Gastroesophageal sphincter (tissue), 4 donors: ENCODE results near the gene HTR5A. TPM values are rescaled to one million over a fixed set of nuclear protein-coding genes. Genes with fewer than 3 reads are reported as not detected.

Experiments
- ATAC-seq: fragments of 150-250 bp; one replicate; pipeline ENCODE4 v1.9.1; 2016; ENCODE audit warnings: mild to moderate bottlenecking, moderate library complexity
- H3K27ac ChIP-seq, 4 donors: fragments of 200-600 bp; sonication (generic) in 3 of 4; 1 replicate in 3 of 4; 2 replicates in 1 of 4; pipeline ENCODE4 v1.5.1; 2016 to 2019
- H3K27me3 ChIP-seq: fragments of 200-600 bp; sonication (generic); one replicate; pipeline ENCODE4 v1.5.1; 2019
- H3K36me3 ChIP-seq, 2 donors: fragments of 200-600 bp; sonication (generic); one replicate each; pipeline ENCODE4 v1.5.1; 2019; ENCODE audit warnings: control low read depth in 1 of 2
- H3K4me1 ChIP-seq, 3 donors: fragments of 200-600 bp; sonication (generic); 1 replicate in 2 of 3; 2 replicates in 1 of 3; pipeline ENCODE4 v1.5.1; 2016 to 2019; ENCODE audit warnings: control low read depth in 2 of 3
- H3K4me3 ChIP-seq, 2 donors: fragments of 200-600 bp; sonication (generic); one replicate each; pipeline ENCODE4 v1.5.1; 2019; ENCODE audit warnings: mild to moderate bottlenecking in 1 of 2, moderate library complexity in 1 of 2
- H3K9me3 ChIP-seq, 3 donors: fragments of 200-600 bp; sonication (generic); one replicate each; pipeline ENCODE4 v1.5.1; 2017 to 2019; ENCODE audit warnings: control low read depth in 2 of 3
- EP300 ChIP-seq: sonication (generic); formaldehyde crosslinking; IDR thresholded peaks from one replicate; pipeline ENCODE4 v1.6.1; 2017; ENCODE audit warnings: antibody characterized with exemption, mild to moderate bottlenecking
- POLR2A ChIP-seq, 2 donors: fragments of 450-650 bp; IDR thresholded peaks; one replicate each; pipeline ENCODE4 v1.6.1; 2017; ENCODE audit warnings: antibody characterized with exemption in 2 of 2, mild to moderate bottlenecking in 2 of 2, moderate library complexity in 1 of 2
- POLR2AphosphoS5 ChIP-seq: sonication (generic); formaldehyde crosslinking; IDR thresholded peaks from one replicate; pipeline ENCODE4 v1.6.1; 2017; ENCODE audit warnings: antibody characterized with exemption
- WGBS, 2 donors: methylation state at CpG; one replicate each; pipeline ENCODE4 v1.1.5; 2018; ENCODE audit warnings: low coverage in 1 of 2; 5-methylcytosine and 5-hydroxymethylcytosine counted together
- total RNA-seq, 4 donors: library from RNA; depleted of rRNA; stranded (reverse); fragments of >200 nt; gene quantifications; one replicate each; pipeline ENCODE4 v1.1.0, GENCODE V29; 2016
- TF ChIP-seq, protein P1 (sequence below), 4 experiments: fragments of 200-600 bp in 2 of 4; fragments of 450-650 bp in 2 of 4; sonication (generic) in 1 of 4; IDR thresholded peaks; one replicate each; pipeline ENCODE4 v1.5.1; 2017 to 2019; ENCODE audit warnings: antibody characterized with exemption in 4 of 4, mild to moderate bottlenecking in 2 of 4, moderate library complexity in 2 of 4

HTR5A gene
- total RNA-seq, 4 donors from 2014 or later: not detected

DNA sequence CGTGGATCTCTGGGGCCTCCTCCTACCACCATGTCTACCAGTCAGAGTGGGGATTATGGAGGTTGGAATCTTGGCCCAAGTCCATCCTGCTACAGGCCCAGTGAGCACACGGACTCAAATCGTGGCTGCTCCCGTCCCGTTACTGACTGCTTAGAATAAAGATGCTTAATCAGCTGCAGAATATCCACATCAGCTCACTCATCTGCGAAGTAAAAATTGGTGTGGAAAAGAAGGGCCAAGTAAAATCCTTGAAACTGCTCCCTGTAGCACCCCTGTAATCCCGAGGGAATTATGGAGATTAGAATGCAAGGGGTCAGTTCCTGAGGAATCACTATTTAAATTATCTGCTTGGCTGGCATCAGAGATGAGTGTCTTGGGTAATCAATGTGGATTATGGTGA is 13.0 kb upstream of the HTR5A start:
- 61 to 62% methylated on average over 7 of the region's 7 CpGs for WGBS, 2 donors
- no peak for ATAC-seq
- Histone ChIP-seq H3K4me3 (no peak overlapping the region), H3K27ac (no peak overlapping the region), H3K27me3 (peaks cover 19% of the 10 kb centered on the region), H3K9me3 (no peaks in the 10 kb centered on the region), H3K36me3 (no peaks in the 10 kb centered on the region), H3K4me1 (no peaks in the 10 kb centered on the region)
- no peak for TF ChIP-seq POLR2AphosphoS5
- TF ChIP-seq, protein P1, sequence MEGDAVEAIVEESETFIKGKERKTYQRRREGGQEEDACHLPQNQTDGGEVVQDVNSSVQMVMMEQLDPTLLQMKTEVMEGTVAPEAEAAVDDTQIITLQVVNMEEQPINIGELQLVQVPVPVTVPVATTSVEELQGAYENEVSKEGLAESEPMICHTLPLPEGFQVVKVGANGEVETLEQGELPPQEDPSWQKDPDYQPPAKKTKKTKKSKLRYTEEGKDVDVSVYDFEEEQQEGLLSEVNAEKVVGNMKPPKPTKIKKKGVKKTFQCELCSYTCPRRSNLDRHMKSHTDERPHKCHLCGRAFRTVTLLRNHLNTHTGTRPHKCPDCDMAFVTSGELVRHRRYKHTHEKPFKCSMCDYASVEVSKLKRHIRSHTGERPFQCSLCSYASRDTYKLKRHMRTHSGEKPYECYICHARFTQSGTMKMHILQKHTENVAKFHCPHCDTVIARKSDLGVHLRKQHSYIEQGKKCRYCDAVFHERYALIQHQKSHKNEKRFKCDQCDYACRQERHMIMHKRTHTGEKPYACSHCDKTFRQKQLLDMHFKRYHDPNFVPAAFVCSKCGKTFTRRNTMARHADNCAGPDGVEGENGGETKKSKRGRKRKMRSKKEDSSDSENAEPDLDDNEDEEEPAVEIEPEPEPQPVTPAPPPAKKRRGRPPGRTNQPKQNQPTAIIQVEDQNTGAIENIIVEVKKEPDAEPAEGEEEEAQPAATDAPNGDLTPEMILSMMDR (IDR thresholded peaks at IDR 0.05): no peak
- no peak for TF ChIP-seq EP300
- no peak for TF ChIP-seq POLR2A (IDR thresholded peaks at IDR 0.05)

DNA sequence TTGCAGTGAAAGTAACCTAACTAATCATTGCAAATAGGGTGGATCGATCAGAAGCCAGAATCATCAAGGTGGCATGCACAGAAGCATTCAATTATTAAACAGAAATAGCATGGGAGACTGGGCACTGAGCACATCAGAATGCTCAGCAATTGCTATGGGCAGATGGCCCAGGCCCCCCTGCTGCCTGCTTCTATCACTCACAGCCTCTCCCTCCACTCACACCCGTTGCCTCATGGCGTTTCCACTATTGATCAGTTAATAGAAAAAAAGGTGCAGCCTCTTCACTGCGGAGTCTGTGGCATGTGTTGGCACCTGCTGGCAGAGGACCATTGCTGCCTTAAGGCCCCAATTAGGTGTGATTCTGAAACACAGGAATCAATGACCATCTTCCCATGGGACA is 11.2 kb upstream of the HTR5A start:
- TF ChIP-seq, protein P1 (IDR thresholded peaks at IDR 0.05): no peak
- no peak for TF ChIP-seq POLR2A (IDR thresholded peaks at IDR 0.05)
- TF ChIP-seq EP300: no peak
- no peak for TF ChIP-seq POLR2AphosphoS5
- Histone ChIP-seq H3K27me3 (peaks cover 25% of the 10 kb centered on the region), H3K9me3 (no peaks in the 10 kb centered on the region), H3K4me1 (no peaks in the 10 kb centered on the region), H3K36me3 (no peaks in the 10 kb centered on the region), H3K4me3 (no peak overlapping the region), H3K27ac (no peak overlapping the region)
- no peak for ATAC-seq
- WGBS, 2 donors: 40 to 52% methylated on average over 1 to 4 of the region's 4 CpGs

DNA sequence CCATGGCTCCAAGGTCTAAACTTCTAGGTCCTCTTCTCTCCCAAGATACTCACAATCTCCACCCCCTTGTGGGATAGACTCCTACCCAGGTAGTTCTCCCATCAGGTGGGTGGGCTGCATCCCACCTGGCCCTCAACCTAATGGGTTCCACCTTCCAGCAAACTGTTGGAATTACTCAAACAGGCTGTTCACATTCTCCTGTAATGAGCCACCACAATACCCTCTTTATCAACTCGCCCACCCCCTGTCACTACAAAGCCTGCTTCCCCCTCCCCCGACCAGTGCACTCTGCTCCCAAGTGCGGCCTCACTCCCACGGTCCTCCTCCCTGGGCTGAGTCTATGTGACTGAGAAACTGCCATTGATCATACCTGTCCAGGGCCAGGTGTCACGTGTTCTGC is 10.4 kb upstream of the HTR5A start:
- Histone ChIP-seq H3K4me3 (no peak overlapping the region), H3K27ac (no peak overlapping the region), H3K27me3 (peaks cover 33% of the 10 kb centered on the region), H3K9me3 (no peaks in the 10 kb centered on the region), H3K4me1 (no peaks in the 10 kb centered on the region), H3K36me3 (no peaks in the 10 kb centered on the region)
- TF ChIP-seq EP300 (no peak), POLR2A (IDR thresholded peaks at IDR 0.05) (no peak), POLR2AphosphoS5 (no peak)
- TF ChIP-seq, protein P1 (IDR thresholded peaks at IDR 0.05): no peak
- ATAC-seq: no peak
- WGBS, 2 donors: 31 to 44% methylated on average over 3 to 4 of the region's 5 CpGs

DNA sequence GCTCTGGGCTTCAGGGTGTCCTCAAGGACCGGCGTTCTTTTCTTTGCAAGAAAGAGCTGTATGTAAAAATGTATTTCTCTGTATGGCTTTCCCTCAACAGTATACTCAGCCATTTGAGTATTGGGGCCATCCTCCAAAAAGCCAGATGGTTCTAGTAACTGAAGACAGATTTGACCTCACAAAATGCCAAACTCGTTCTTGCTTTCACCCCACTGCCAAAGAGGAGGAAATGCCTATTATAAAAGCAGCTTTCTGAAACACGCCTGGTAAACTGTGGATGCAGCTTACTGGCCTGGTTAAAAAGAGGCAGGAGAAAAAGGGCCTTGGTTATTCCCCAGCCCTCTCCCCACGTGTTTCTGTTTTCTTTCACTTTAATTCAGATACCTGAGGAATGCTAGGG is 7.7 kb upstream of the HTR5A start:
- Histone ChIP-seq H3K27me3 (peaks cover 46% of the 10 kb centered on the region), H3K36me3 (no peaks in the 10 kb centered on the region), H3K4me3 (no peak overlapping the region), H3K4me1 (no peaks in the 10 kb centered on the region), H3K27ac (no peak overlapping the region), H3K9me3 (no peaks in the 10 kb centered on the region)
- WGBS, 2 donors: 28 to 34% methylated on average over 4 to 5 of the region's 5 CpGs
- TF ChIP-seq, protein P1 (IDR thresholded peaks at IDR 0.05): no peak
- TF ChIP-seq POLR2AphosphoS5: no peak
- TF ChIP-seq POLR2A (IDR thresholded peaks at IDR 0.05): no peak
- TF ChIP-seq EP300: no peak
- ATAC-seq: no peak

DNA sequence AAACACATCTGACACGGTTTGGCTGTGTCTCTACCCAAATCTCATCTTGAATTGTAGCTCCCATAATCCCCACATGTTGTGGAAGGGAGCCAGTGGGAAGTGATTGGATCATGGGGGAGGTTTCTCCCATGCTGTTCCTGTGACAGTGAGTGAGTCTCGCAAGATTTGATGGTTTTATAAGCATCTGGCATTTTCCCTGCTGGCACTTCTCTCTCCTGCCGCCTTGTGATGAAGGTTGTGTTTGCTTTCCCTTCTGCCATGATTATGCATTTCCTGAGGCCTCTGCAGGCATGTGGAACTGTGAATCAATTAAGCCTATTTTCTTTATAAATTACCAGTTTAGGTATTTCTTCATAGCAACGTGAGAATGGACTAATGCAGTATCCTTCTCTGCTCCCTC is 5.9 kb upstream of the HTR5A start:
- no peaks in the 10 kb centered on the region for H3K36me3 ChIP-seq
- 24 to 52% methylated on average over 2 to 4 of the region's 4 CpGs for WGBS, 2 donors
- H3K4me1 ChIP-seq: no peaks in the 10 kb centered on the region
- H3K27ac ChIP-seq: no peak overlapping the region
- no peaks in the 10 kb centered on the region for H3K9me3 ChIP-seq
- TF ChIP-seq, protein P1 (IDR thresholded peaks at IDR 0.05): no peak
- TF ChIP-seq POLR2AphosphoS5 (no peak), POLR2A (IDR thresholded peaks at IDR 0.05) (no peak), EP300 (no peak)
- ATAC-seq: no peak
- peaks cover 42% of the 10 kb centered on the region for H3K27me3 ChIP-seq
- H3K4me3 ChIP-seq: no peak overlapping the region
